Peyer's patch (tissue), 4 donors: ENCODE results near the gene SLC25A23. TPM values are rescaled to one million over a fixed set of nuclear protein-coding genes. Genes with fewer than 3 reads are reported as not detected.

Source experiments
- DNase-seq, 3 donors: peaks; one replicate each; pipeline ENCODE4 v3.0.0-alpha.2; 2017 to 2019
- H3K27ac ChIP-seq, 4 donors: fragments of 200-600 bp; sonication (generic); one replicate each; pipeline ENCODE4 v1.5.1; 2016 to 2019
- H3K27me3 ChIP-seq, 2 donors: fragments of 200-600 bp; sonication (generic); one replicate each; pipeline ENCODE4 v1.5.1; 2019
- H3K36me3 ChIP-seq, 3 donors: fragments of 200-600 bp; sonication (generic); one replicate each; pipeline ENCODE4 v1.5.1; 2016 to 2019
- H3K4me1 ChIP-seq, 4 donors: fragments of 200-600 bp; sonication (generic); one replicate each; pipeline ENCODE4 v1.5.1; 2016 to 2019
- H3K4me3 ChIP-seq, 4 donors: fragments of 200-600 bp; sonication (generic); 1 replicate in 3 of 4; 2 replicates in 1 of 4; pipeline ENCODE4 v1.5.1; 2016 to 2019; ENCODE audit warnings: mild to moderate bottlenecking in 1 of 4
- H3K9me3 ChIP-seq, 4 donors: fragments of 200-600 bp; sonication (generic); one replicate each; pipeline ENCODE4 v1.5.1; 2016 to 2019; ENCODE audit warnings: mild to moderate bottlenecking in 1 of 4
- CTCF ChIP-seq, 6 experiments: fragments of 450-650 bp in 4 of 6; fragments of 200-600 bp in 2 of 6; sonication (generic) in 1 of 6; IDR thresholded peaks; one replicate each; pipeline ENCODE4 v1.5.1; 2017 to 2019; ENCODE audit warnings: antibody characterized with exemption in 6 of 6, mild to moderate bottlenecking in 3 of 6, moderate library complexity in 1 of 6
- POLR2A ChIP-seq, 2 donors: fragments of 450-650 bp; IDR thresholded peaks; one replicate each; pipeline ENCODE4 v1.5.1; 2017; ENCODE audit warnings: antibody characterized with exemption in 2 of 2, mild to moderate bottlenecking in 2 of 2, moderate library complexity in 2 of 2
- small RNA-seq, 2 donors: library from RNA; depleted of rRNA; stranded (forward); fragments of <200 nt; gene quantifications; one replicate each; pipeline ENCODE3, GENCODE V24; 2016
- total RNA-seq, 4 donors: library from RNA; depleted of rRNA; stranded (reverse); fragments of >200 nt; gene quantifications; one replicate each; pipeline ENCODE4 v1.1.0, GENCODE V29; 2016

The SLC25A23 gene
- total RNA-seq, 4 donors from 2014 or later, result 69.3 to 209 (median 122) TPM

GRCh38 chr19:6394831-6395230 lies 64.8 kb downstream of the SLC25A23 start:
- H3K36me3 ChIP-seq, result peaks cover 0 to 10% (median 0%) of the 10 kb centered on the region in 3 donors
- TF ChIP-seq POLR2A (IDR thresholded peaks at IDR 0.05) (no peak), CTCF (IDR thresholded peaks at IDR 0.05) (no peak)

GRCh38 chr19:6393983-6394412 lies 65.6 kb downstream of the SLC25A23 start:
- peak in 1 of 3 donors; percentile 81 for DNase-seq
- peaks cover 0 to 18% (median 0%) of the 10 kb centered on the region in 3 donors for H3K36me3 ChIP-seq
- H3K4me3 ChIP-seq, result peak overlapping the region; percentile 64 to 82 (median 82)
- peak overlapping the region; percentile 89 to 92 (median 90) for H3K27ac ChIP-seq
- no peaks in the 10 kb centered on the region for H3K9me3 ChIP-seq
- no peaks in the 10 kb centered on the region for H3K27me3 ChIP-seq
- TF ChIP-seq CTCF (IDR thresholded peaks at IDR 0.05) (no peak), POLR2A (IDR thresholded peaks at IDR 0.05) (no peak)
- H3K4me1 ChIP-seq, result peaks cover 0 to 13% (median 7%) of the 10 kb centered on the region in 4 donors

More at GRCh38 chr19:6394831-6395230, 64.8 kb downstream of the SLC25A23 start:
- no peak for DNase-seq
- H3K27ac ChIP-seq, result no peak overlapping the region
- H3K27me3 ChIP-seq, result no peaks in the 10 kb centered on the region
- H3K4me1 ChIP-seq, result peaks cover 0 to 13% (median 7%) of the 10 kb centered on the region in 4 donors
- no peak overlapping the region for H3K4me3 ChIP-seq
- H3K9me3 ChIP-seq, result no peaks in the 10 kb centered on the region

GRCh38 chr19:6393074-6393982 lies 66.3 kb downstream of the SLC25A23 start, which contains the start of gene GTF2F1:
Gene GTF2F1, minus strand, starts transcription at chr19:6393164. Its CDS starts 169 bp downstream, at chr19:6392995.
- peak; percentile 92 to 97 (median 93) for DNase-seq
- peak within 1 kb of the TSS; percentile 89 to 92 (median 90) for H3K27ac ChIP-seq
- peak within 1 kb of the TSS; percentile 64 to 82 (median 82) for H3K4me3 ChIP-seq
- no peaks in the 10 kb centered on the region for H3K9me3 ChIP-seq
- TF ChIP-seq CTCF (IDR thresholded peaks at IDR 0.05) (peak in 4 of 6 experiments; percentile 14 to 40 (median 32)), POLR2A (IDR thresholded peaks at IDR 0.05) (peak; percentile 15 to 36)
- peaks cover 0 to 13% (median 7%) of the 10 kb centered on the region in 4 donors for H3K4me1 ChIP-seq
- H3K27me3 ChIP-seq, result no peaks in the 10 kb centered on the region
- peaks cover 0 to 25% (median 0%) of the 10 kb centered on the region in 3 donors for H3K36me3 ChIP-seq

- TF ChIP-seq POLR2A (IDR thresholded peaks at IDR 0.05) (no peak), CTCF (IDR thresholded peaks at IDR 0.05) (no peak)
- no peak for DNase-seq
- Histone ChIP-seq H3K27ac (peak overlapping the region; percentile 89 to 92 (median 90)), H3K27me3 (no peaks in the 10 kb centered on the region), H3K9me3 (no peaks in the 10 kb centered on the region), H3K36me3 (peaks cover 0 to 34% (median 0%) of the 10 kb centered on the region in 3 donors), H3K4me1 (peaks cover 0 to 13% (median 7%) of the 10 kb centered on the region in 4 donors), H3K4me3 (peak overlapping the region; percentile 64 to 82 (median 82))
Observed at GRCh38 chr19:6392221-6393073, 67.1 kb downstream of the SLC25A23 start.

Small RNA genes within 50 kb of the gene (small RNA-seq; reads per million reads assigned to genes)
- gene AC010503.2 (0 reads per million in 2 donors), gene MIR6790 (0 reads per million in 2 donors)

Other genes with a start within 250 kb of the SLC25A23 start
- 10 to 100 TPM in 3 of 4 donors, 1 to 10 TPM in 1; 9.5 to 24.8 (median 19.3) TPM for gene MLLT1, start 179.8 kb downstream of the SLC25A23 start, total RNA-seq
- gene ACER1, start 126.2 kb downstream of the SLC25A23 start, total RNA-seq, result under 1 TPM in 1 of 4 donors, not detected in 3; 0.67 TPM
- gene CLPP, start 98.3 kb downstream of the SLC25A23 start, total RNA-seq, result 10 to 100 TPM; 62.9 to 79.9 (median 69.8) TPM
- gene ALKBH7, start 87.0 kb downstream of the SLC25A23 start, total RNA-seq, result 100 to 1,000 TPM in 2 of 4 donors, 10 to 100 TPM in 2; 51.2 to 121 (median 108) TPM
- 1 to 10 TPM in 3 of 4 donors, under 1 TPM in 1; 0.83 to 5.2 (median 2.2) TPM for gene PSPN, start 83.9 kb downstream of the SLC25A23 start, total RNA-seq
- gene GTF2F1, start 66.6 kb downstream of the SLC25A23 start, total RNA-seq, result 10 to 100 TPM; 36.3 to 97.4 (median 54.0) TPM
- 100 to 1,000 TPM in 3 of 4 donors, 10 to 100 TPM in 1; 91.2 to 162 (median 118) TPM for gene KHSRP, start 35.0 kb downstream of the SLC25A23 start, total RNA-seq
- 1 to 10 TPM in 1 of 4 donors, not detected in 3; 2.5 TPM for gene SLC25A41, start 26.0 kb downstream of the SLC25A23 start, total RNA-seq
- gene CRB3, start 4.5 kb upstream of the SLC25A23 start, total RNA-seq, result 100 to 1,000 TPM in 3 of 4 donors, 10 to 100 TPM in 1; 21.5 to 245 (median 190) TPM
- gene DENND1C, start 22.0 kb upstream of the SLC25A23 start, total RNA-seq, result 10 to 100 TPM in 1 of 4 donors, 1 to 10 TPM in 3; 4.5 to 25.6 (median 8.2) TPM
- gene TUBB4A, start 42.5 kb upstream of the SLC25A23 start, total RNA-seq, result 1 to 10 TPM in 1 of 4 donors, under 1 TPM in 1, not detected in 2; 0.54 to 1.6 TPM
- gene TNFSF9, start 71.2 kb upstream of the SLC25A23 start, total RNA-seq, result under 1 TPM in 2 of 4 donors, not detected in 2; 0.53 to 0.95 TPM
- not detected for gene CD70, start 131.4 kb upstream of the SLC25A23 start, total RNA-seq
- 1 to 10 TPM; 1.7 to 2.7 (median 2.1) TPM for gene TNFSF14, start 210.4 kb upstream of the SLC25A23 start, total RNA-seq